ENCODE measurements around the gene LRMDA.

LRMDA gene

GRCh38 chr10:76329891-76330575 is 898.6 kb downstream of the LRMDA start:
- in situ Hi-C loops (cut with MboI; ENCODE audit: low sequenced_read_pairs): no loop called here

- in situ Hi-C loops (cut with MboI; ENCODE audit: low sequenced_read_pairs): no loop called here
Measured at GRCh38 chr10:76331742-76332141, 900.3 kb downstream of the LRMDA start.

GRCh38 chr10:76333326-76333725 is 901.9 kb downstream of the LRMDA start:
- in situ Hi-C loops (cut with MboI; ENCODE audit: low sequenced_read_pairs): no loop called here

GRCh38 chr10:76333796-76334195 is 902.4 kb downstream of the LRMDA start:
- in situ Hi-C loops (cut with MboI; ENCODE audit: low sequenced_read_pairs): no loop called here

- in situ Hi-C loops (cut with MboI; ENCODE audit: low sequenced_read_pairs): no loop called here
Measured at GRCh38 chr10:76334255-76334654, 902.8 kb downstream of the LRMDA start.

GRCh38 chr10:76336213-76336963 is 905.0 kb downstream of the LRMDA start:
- in situ Hi-C loops (cut with MboI; ENCODE audit: low sequenced_read_pairs): no loop called here

GRCh38 chr10:76337641-76338040 is 906.2 kb downstream of the LRMDA start:
- in situ Hi-C loops (cut with MboI; ENCODE audit: low sequenced_read_pairs): no loop called here

GRCh38 chr10:76338187-76338586 is 906.8 kb downstream of the LRMDA start:
- in situ Hi-C loops (cut with MboI; ENCODE audit: low sequenced_read_pairs): no loop called here

GRCh38 chr10:76341740-76342139 is 910.3 kb downstream of the LRMDA start:
- in situ Hi-C loops (cut with MboI; ENCODE audit: low sequenced_read_pairs): no loop called here

GRCh38 chr10:76342996-76343395 is 911.6 kb downstream of the LRMDA start:
- in situ Hi-C loops (cut with MboI; ENCODE audit: low sequenced_read_pairs): no loop called here

GRCh38 chr10:76347832-76348231 is 916.4 kb downstream of the LRMDA start:
- in situ Hi-C loops (cut with MboI; ENCODE audit: low sequenced_read_pairs): no loop called here

GRCh38 chr10:76350583-76350982 is 919.2 kb downstream of the LRMDA start:
- in situ Hi-C loops (cut with MboI; ENCODE audit: low sequenced_read_pairs): no loop called here

- in situ Hi-C loops (cut with MboI; ENCODE audit: low sequenced_read_pairs): no loop called here
Measured at GRCh38 chr10:76352300-76352699, 920.9 kb downstream of the LRMDA start.

GRCh38 chr10:76353237-76353851 is 921.9 kb downstream of the LRMDA start:
- in situ Hi-C loops (cut with MboI; ENCODE audit: low sequenced_read_pairs): no loop called here

GRCh38 chr10:76354212-76354738 is 922.9 kb downstream of the LRMDA start:
- in situ Hi-C loops (cut with MboI; ENCODE audit: low sequenced_read_pairs): no loop called here

GRCh38 chr10:76354921-76355320 is 923.5 kb downstream of the LRMDA start:
- in situ Hi-C loops (cut with MboI; ENCODE audit: low sequenced_read_pairs): no loop called here

- in situ Hi-C loops (cut with MboI; ENCODE audit: low sequenced_read_pairs): no loop called here
Measured at GRCh38 chr10:76356557-76356956, 925.1 kb downstream of the LRMDA start.

- in situ Hi-C loops (cut with MboI; ENCODE audit: low sequenced_read_pairs): no loop called here
Measured at GRCh38 chr10:76357726-76358415, 926.4 kb downstream of the LRMDA start.

GRCh38 chr10:76358743-76359395 is 927.4 kb downstream of the LRMDA start:
- in situ Hi-C loops (cut with MboI; ENCODE audit: low sequenced_read_pairs): no loop called here

GRCh38 chr10:76375761-76376160 is 944.3 kb downstream of the LRMDA start:
- in situ Hi-C loops (cut with MboI; ENCODE audit: low sequenced_read_pairs): no loop called here

- in situ Hi-C loops (cut with MboI; ENCODE audit: low sequenced_read_pairs): no loop called here
Measured at GRCh38 chr10:76382381-76382851, 951.0 kb downstream of the LRMDA start.
